GM18519 (cell line): Measurements from ENCODE around the gene RGS13.
A peak's percentile ranks its signal among the peaks of the same experiment; 100 is the strongest.
"Not testable (repeated sequence)": the region's sequence is repeated elsewhere in the genome, so short reads cannot be mapped to it uniquely, and the experiment has no call there.

Experiments
- ATAC-seq: cut with Tn5 transposase; IDR thresholded peaks from one replicate; pipeline ENCODE4 v1.9.1; 2021; ENCODE audit warnings: mild to moderate bottlenecking, moderate library complexity; ENCODE audit not compliant: unreplicated experiment, low FRiP score

Gene RGS13

DNA sequence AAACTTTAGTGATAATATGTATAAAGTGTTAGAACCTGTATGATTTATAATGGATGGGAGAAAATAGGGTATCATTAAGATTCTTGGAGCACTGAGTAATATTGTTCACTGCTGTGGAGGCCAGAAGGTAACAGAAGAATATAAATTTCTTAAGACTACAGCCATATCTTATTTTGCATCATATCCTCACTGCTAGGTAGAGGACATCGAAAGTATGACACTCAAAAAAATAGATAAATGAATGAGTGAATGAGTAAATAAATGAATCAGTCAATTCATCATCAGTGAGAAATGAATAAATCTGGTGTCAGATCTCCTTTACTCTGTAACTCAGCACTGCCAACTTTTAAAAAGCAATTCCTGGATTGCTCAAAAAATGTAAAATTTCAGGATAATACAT is 33.2 kb downstream of the RGS13 start:
- no peak for ATAC-seq

DNA sequence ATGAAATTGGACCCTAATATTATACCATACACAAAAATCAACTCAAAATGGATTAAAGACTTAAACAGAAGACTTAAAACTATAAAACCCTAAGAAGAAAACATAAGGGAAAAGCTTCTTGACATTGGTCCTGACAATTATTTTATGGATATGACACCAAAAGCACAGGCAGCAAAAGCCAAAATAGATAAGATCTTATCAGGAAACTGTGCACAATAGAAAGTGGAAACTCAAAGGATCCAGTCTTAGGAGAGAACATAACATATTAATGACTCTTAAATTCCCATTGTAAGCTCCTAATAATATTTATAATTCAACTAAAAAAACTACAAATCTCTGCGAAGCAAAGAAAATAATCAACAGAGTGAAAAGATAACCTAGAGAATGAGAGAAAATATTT is 39.8 kb downstream of the RGS13 start:
- ATAC-seq, result no peak

DNA sequence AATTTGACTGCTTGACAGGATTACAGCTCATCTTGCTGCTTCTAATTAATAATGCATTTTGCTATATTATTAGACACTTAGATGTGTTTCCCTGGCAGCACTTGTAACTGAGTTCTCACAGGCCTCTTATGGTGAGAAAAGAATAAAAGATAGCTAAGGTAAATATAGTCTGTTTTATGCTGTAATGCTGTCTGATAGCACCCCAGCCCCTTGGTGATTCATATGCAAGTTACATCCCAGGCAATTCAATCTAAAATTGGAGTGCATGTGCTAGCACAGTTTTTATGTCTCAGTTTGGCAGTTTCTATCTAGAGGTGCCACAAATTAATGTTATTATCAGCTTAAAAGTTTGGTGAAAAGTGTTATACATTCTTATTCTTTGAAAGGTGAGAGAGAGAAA is 42.2 kb downstream of the RGS13 start:
- ATAC-seq, result no peak

DNA sequence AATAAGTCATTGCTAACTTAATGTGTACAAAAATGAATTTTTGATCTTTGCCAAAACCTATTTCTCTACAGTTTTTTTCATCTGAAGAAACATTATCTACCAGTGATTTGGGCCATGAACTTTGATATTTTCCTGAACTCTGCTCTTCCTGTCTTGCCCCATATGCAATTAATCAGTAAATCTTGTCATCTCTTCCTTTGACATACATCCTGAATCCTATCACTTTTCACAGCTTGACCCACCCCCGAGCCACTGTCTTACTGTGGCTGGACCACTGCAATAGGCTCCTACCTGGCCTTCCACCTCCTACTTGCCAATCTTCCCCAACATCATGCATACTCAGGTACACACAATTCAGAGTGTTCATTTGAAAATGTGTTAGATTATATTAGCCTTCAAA is 46.4 kb downstream of the RGS13 start:
- no peak for ATAC-seq

DNA sequence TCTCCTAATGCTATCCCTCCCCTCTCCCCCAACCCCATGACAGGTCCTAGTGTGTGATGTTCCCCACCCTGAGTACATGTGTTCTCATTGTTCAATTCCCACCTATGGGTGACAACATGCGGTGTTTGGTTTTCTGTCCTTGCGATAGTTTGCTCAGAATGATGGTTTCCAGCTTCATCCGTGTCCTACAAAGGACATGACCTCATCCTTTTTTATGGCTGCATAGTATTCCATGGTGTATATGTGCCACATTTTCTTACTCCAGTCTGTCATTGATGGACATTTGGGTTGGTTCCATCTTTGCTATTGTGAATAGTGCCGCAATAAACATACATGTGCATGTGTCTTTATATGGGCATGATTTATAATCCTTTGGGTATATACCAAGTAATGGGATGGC is 47.1 kb downstream of the RGS13 start:
- not testable (repeated sequence) for ATAC-seq

DNA sequence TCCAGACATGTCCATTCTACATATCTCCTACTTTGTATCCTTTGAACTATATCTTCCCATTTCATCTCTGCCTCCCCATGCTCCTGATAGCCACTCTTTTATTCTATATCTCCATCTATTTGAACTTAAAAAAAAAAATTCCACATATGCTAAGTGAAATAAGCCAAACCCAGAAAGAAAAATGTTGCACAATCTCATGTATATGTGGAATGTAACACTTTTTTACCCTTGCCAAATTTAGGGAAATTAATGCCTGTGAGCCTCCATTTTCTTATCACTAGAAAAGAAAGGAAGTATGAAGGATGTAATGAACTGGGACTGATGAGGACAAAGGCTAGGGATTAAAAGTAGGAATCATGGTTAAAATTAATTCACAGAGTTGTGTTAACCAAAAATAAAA is 53.5 kb downstream of the RGS13 start:
- no peak for ATAC-seq

DNA sequence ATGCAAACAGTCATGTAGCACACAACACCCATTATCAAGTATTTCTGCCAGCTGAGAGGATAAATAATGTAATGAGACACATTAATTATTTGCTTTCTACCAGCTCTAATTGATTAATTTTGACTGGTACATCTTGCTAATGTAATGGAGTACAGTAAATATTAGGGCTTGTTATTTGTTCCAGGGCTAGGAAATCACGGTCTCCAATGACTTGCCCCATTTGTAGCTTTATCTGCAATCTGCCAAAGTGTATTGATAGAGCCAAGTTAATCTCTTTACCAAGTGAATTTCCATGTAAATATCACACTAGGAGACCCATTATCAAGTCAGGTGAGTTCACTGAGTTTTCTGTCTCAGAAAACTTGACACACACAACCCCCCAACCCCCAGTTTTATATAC is 55.1 kb downstream of the RGS13 start:
- ATAC-seq, result no peak

DNA sequence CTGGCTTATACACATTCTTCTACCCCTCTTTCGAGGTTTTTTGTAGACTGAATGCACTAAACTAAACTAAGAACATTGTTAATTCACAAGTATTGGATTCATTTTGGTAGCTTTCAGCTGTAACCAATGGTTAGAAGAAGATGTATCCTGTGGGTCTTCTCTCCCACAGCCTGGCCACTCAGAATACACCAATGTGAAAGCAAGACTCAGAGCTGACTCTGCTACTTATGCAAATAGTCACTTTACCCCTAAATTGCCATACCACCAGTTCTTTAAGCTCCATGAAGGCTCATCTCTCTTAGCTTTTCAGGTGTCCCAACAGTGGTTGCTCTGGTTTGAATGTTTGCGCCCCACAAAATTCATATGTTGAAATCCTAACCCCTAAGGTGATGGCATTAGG is 60.1 kb downstream of the RGS13 start:
- ATAC-seq, result no peak

DNA sequence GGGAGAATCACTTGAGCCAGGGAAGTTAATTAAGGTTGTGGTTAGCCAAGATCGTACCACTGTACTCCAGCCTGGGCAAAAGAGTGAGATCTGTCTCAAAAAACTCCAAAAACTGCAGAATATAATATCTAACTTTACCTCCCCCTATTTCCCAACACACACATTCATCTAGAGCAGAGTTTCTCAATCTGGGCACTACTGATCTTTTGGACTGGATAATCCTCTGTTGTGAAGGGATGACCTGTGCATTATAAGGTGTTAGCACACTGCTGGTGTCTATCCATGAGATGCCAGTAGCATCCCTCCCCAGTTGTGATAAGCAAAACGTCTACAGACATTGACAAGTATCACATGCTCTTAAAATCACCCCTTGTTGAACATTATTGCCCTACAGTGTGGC is 61.8 kb downstream of the RGS13 start:
- no peak for ATAC-seq

DNA sequence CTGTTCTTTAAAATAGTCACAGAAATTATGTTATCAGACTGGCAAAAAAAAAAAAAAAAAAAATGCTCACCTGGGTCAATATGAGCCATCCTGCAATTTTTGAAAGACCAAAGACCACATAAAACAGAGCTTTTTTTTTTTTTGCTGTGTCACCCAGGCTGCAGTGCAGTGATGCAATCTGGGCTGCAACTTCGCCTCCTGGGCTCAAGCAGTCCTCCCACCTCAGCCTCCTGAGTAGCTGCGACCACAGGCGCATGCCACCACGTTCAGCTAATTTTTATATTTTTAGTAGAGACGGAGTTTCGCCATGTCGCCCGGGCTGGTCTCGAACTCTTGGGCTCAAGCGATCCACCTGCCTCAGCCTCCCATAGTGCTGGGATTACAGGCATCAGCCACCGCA is 62.8 kb downstream of the RGS13 start:
- ATAC-seq, result no peak

DNA sequence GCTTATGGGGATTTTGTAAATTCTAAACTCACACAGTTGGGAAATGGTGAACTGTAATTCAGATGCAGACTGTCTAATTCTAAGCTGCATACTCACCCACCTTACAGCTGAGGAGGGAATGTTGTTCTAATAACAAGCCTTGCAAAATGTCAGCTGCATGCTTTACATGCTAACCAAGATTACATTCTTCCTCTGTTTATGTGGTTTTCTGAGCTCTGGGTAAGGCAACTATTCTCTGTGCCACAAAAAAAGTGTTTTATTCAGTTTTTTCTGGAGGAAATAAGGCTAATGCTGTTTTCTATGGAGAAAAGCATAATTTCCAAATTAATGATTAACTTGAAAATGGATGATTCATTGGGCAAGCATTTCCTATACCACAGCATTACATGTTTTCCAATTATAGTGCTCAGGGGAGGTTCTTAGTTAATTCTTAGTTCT is 64.9 kb downstream of the RGS13 start:
- no peak for ATAC-seq

DNA sequence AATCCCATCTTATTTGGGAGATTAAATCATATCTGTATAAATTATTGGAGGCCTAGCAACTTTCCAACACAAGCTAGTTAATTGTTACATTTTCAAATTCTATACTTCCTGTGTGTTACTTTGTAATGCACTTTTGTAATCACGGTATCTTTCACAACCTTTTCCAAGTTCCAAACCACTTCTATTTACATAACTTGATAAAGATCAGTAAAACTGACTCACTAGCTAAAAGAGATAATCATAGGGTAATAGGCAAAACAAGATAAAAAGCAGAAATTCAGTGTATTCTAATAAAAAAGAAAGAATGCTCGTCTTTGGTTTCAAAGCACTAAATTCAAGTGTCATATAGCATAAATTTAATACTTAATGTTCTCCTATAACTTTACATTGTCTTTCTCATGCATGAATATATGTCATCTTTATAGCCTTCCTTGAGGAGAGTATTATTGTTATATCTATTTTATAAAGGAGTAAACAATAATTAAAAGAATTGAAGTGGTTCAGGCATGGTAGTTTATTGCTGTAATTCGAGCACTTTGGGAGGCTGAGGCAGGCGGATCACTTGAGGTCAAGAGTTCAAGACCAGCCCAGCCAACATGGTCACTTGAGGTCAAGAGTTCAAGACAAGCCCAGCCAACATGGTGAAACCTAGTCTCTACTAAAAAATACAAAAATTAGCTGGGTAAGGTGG is 66.4 kb downstream of the RGS13 start:
- ATAC-seq, result no peak

DNA sequence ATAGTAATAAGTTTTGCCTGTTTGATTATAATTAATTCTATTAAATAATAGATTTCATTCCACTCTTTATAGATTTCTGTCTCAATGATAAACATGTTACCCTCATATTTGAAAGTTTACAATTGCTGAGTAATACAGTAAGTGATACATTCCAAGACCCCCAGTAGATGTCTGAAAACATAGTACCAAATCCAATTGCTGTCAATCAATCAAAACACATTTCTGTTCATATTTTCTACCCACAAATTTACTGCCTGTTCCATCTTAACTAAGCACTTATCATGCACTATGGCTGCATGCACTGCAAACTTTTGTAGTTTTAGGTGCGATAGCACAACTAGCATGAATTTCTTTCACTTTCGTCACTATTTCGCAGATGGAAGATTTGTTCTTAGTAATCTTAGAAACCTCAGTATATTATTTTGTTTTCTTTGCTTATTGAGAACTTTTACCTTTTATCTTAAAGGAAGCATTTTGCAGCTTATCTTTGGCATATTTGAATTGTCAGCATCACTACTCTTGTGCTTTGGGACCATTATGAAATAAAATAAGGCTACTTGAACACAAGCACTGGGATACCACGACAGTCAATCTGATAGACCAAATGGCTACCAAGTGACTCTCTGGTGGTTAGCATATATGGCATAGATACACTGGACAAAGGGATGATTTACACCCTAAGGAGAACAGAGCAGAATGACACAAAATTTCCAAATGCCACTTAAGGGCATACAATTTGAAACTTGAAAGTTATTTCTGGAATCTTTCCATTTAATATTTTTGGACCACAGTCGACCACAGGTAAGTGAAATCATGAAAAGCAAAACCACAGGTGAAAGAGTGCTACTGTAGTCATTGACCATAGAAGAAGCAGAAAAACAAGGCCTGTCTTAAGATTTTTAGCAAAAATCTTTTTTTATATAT is 67.6 kb downstream of the RGS13 start:
- ATAC-seq, result peak; percentile 73

DNA sequence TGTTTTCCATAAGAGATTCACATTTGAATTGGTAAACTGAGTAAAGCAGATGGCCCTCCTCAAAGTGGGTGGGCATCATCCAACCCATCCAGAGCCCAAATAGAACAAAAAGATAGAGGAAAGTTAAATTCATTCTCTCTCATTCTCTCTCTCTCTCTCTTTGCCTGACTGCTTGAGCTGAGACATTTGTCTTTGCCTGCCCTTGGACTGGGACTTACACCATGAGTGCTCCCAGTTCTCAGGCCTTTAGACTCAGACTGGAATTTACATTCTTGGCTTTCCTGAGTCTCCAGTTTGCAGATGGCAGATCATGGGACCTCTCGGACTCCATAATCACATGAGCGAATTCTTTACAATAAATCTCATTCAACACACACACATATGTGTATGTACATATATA is 69.6 kb downstream of the RGS13 start:
- no peak for ATAC-seq

DNA sequence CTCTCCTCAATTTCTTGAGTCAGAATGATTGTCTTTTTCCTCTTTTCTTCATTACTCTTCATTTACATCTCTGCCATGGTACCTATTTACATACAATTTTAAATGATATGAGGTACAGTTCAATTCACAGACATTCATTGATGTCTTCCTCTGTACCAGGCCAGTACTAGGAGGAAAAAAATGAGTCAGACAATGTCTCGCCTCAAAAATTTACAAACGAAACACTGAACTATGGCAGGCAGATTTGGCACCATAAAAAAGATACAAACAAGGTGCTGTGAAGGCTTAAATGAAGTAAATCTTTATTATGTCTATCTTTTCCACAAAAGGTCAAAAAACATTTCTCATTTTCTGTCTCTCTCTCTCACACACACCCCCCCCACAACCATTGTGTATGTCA is 71.0 kb downstream of the RGS13 start:
- no peak for ATAC-seq

DNA sequence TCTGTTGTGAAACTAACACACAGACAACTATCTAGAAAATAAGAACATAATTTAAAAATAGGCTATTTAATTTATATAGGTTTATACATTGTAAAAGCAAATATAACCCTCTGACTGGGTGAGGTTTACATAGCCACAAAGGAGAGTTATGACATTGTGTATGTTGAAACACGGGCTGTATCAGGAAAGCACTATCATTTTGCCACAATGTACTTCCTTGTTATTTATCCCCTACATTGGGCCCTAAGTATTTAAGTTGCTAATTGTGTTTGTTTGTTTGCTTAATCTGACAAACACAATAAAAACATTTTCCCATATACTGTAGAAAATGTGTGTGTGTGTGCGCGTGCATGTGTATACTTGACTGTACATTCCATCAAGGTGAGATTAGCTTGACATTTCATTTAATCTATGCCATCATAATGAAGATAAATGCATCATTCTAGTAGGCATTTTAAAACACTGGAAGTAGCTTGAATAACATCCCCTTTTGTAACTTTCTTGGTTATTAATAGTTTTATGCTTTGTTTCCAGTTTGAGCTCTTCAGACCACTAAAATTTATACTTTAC is 72.1 kb downstream of the RGS13 start:
- no peak for ATAC-seq

DNA sequence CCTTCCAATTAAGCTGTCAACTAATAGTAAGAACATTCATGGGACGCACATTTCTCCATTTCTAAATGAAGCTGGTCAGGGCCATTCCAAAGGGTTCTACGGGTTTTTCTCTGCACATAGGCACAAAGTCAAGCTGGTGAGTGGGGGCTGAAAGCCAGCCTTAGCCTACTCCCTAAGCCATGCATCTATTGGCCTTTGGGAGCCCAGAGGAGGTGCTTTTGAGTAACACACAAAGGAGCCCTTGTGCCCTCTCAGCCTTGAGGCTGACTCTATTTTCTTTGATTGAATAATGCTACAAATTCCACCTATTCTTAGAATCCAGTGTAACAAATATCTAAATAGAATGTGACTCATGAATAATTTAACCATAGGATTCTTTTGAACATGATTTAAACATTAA is 73.6 kb downstream of the RGS13 start:
- ATAC-seq, result no peak
